GM18505 (cell line): Measurements from ENCODE around the gene GOLGA8O.
"Not testable (repeated sequence)": the region's sequence is repeated elsewhere in the genome, so short reads cannot be mapped to it uniquely, and the experiment has no call there.

Experiments
- ATAC-seq: cut with Tn5 transposase; IDR thresholded peaks from one replicate; pipeline ENCODE4 v1.9.1; 2021; ENCODE audit not compliant: unreplicated experiment

GOLGA8O gene

GRCh38 chr15:32455534-32455933, at the start of gene GOLGA8O:
TSS of gene GOLGA8O (minus strand) at chr15:32455634. CDS start at chr15:32455536, 98 bp downstream.
- not testable (repeated sequence) for ATAC-seq

GRCh38 chr15:32504152-32504811, 48.8 kb upstream of the GOLGA8O start:
- not testable (repeated sequence) for ATAC-seq

- ATAC-seq, result not testable (repeated sequence)
These were observed 47.5 kb upstream of the GOLGA8O start for GRCh38 chr15:32502946-32503345.

- not testable (repeated sequence) for ATAC-seq
These were observed 37.3 kb upstream of the GOLGA8O start for GRCh38 chr15:32492768-32493167.

- ATAC-seq, result not testable (repeated sequence)
These were observed 31.0 kb upstream of the GOLGA8O start for GRCh38 chr15:32486474-32486873.

GRCh38 chr15:32483377-32483776, 27.9 kb upstream of the GOLGA8O start:
- not testable (repeated sequence) for ATAC-seq

GRCh38 chr15:32481683-32482082, 26.2 kb upstream of the GOLGA8O start:
- ATAC-seq, result not testable (repeated sequence)

- ATAC-seq, result not testable (repeated sequence)
These were observed 12.6 kb upstream of the GOLGA8O start for GRCh38 chr15:32468076-32468475.

- ATAC-seq, result not testable (repeated sequence)
These were observed 14.9 kb downstream of the GOLGA8O start for GRCh38 chr15:32440445-32440977.

GRCh38 chr15:32434102-32434963, 21.1 kb downstream of the GOLGA8O start:
- not testable (repeated sequence) for ATAC-seq

GRCh38 chr15:32427635-32428034, 27.8 kb downstream of the GOLGA8O start:
- not testable (repeated sequence) for ATAC-seq

GRCh38 chr15:32426511-32426910, 28.9 kb downstream of the GOLGA8O start:
- ATAC-seq, result not testable (repeated sequence)

GRCh38 chr15:32407903-32408302, 47.5 kb downstream of the GOLGA8O start:
- not testable (repeated sequence) for ATAC-seq

GRCh38 chr15:32403192-32403591, 52.2 kb downstream of the GOLGA8O start, which contains the start of gene GOLGA8K:
TSS of gene GOLGA8K (minus strand) at chr15:32403292. CDS start at chr15:32403194, 98 bp downstream.
- ATAC-seq, result not testable (repeated sequence)

- not testable (repeated sequence) for ATAC-seq
These were observed 58.9 kb downstream of the GOLGA8O start for GRCh38 chr15:32396522-32396921.
